Measurements from ENCODE around the gene GPC6. TPM values are rescaled to one million over a fixed set of nuclear protein-coding genes. Genes with fewer than 3 reads are reported as not detected.

GPC6 gene
- total and polyA plus RNA-seq, 2 donors (not counting 3 experiments of a cell fraction or from before 2014, with no cell fraction given), result 0.01 TPM; not detected in 1

DNA sequence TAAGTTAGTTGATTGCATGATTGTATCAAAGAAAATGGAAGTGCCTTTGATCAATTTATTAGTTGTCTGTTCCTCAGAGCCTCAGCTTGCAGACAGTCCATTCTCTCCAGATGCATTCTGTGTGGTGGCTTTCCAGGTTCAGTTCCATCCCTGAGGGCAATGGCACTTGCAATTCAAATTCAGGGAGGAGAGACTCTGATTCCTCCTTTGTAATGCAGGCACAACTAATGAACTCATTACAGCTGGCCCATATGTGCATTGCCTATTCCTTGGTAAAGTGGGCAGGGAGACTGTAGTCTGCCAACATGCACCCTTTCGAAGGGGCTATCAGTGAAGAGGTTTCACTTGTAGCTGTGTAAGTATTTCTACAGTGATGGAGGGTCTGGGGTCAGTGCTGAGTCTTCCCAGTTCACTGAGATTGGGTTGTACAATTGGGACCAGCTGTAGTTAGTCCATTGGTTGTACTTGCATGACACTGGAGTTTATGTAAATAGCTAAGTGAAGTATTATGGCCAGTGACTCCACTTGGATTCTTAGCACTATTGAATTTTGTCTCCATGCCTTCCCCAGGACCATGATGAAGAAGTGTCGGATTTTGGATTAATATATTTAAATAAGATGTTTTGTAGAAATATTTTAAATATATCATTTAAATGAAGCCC is 401.7 kb downstream of the GPC6 start:
- no peak for TF ChIP-seq JUN (IDR thresholded peaks at IDR 0.05; ENCODE audit: borderline replicate concordance, insufficient read depth, insufficient read length, low read depth)
- TF ChIP-seq POLR2AphosphoS5 (IDR thresholded peaks at IDR 0.05; ENCODE audit: insufficient read depth, low read depth, low read length), result no peak
- TF ChIP-seq, protein P1, sequence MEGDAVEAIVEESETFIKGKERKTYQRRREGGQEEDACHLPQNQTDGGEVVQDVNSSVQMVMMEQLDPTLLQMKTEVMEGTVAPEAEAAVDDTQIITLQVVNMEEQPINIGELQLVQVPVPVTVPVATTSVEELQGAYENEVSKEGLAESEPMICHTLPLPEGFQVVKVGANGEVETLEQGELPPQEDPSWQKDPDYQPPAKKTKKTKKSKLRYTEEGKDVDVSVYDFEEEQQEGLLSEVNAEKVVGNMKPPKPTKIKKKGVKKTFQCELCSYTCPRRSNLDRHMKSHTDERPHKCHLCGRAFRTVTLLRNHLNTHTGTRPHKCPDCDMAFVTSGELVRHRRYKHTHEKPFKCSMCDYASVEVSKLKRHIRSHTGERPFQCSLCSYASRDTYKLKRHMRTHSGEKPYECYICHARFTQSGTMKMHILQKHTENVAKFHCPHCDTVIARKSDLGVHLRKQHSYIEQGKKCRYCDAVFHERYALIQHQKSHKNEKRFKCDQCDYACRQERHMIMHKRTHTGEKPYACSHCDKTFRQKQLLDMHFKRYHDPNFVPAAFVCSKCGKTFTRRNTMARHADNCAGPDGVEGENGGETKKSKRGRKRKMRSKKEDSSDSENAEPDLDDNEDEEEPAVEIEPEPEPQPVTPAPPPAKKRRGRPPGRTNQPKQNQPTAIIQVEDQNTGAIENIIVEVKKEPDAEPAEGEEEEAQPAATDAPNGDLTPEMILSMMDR (IDR thresholded peaks at IDR 0.05; ENCODE audit: extremely low read depth in 1 of 2, insufficient read depth in 1 of 2, low read depth in 1 of 2, low read length in 2 of 2), result no peak
- TF ChIP-seq GATA2 (IDR thresholded peaks at IDR 0.05; ENCODE audit: insufficient read depth, insufficient read length, low read depth, low read length), result no peak
- TF ChIP-seq, protein P2, sequence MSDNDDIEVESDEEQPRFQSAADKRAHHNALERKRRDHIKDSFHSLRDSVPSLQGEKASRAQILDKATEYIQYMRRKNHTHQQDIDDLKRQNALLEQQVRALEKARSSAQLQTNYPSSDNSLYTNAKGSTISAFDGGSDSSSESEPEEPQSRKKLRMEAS (IDR thresholded peaks at IDR 0.05; ENCODE audit: insufficient read depth, insufficient read length), result no peak
- no peak for TF ChIP-seq FOS (IDR thresholded peaks at IDR 0.05; ENCODE audit: borderline replicate concordance, insufficient read depth, low read length)
- no peak for TF ChIP-seq MYC (IDR thresholded peaks at IDR 0.05; ENCODE audit: low read depth, low read length)
- TF ChIP-seq EZH2 (IDR thresholded peaks at IDR 0.05; ENCODE audit: borderline replicate concordance, low read depth, low read length, severe bottlenecking), result no peak
- no peak for TF ChIP-seq POLR2A (IDR thresholded peaks at IDR 0.05; ENCODE audit: low read depth, low read length)
- no TSS peak for BruUV-seq (replicated peaks)

More for the DNA sequence above, 401.7 kb downstream of the GPC6 start:
- Histone ChIP-seq H3K36me3 (ENCODE audit: control insufficient read depth in 2 of 2, extremely low read depth in 1 of 2, insufficient read depth in 2 of 2, low read length in 2 of 2) (no peaks in the 10 kb centered on the region), H3K4me2 (ENCODE audit: insufficient read depth, low read length) (no peak overlapping the region), H3K4me3 (replicated peaks in 1 of 3; ENCODE audit: insufficient read depth in 1 of 3, low read depth in 1 of 3, low read length in 3 of 3) (no peak overlapping the region), H3K9me3 (replicated peaks; ENCODE audit: control insufficient read depth, insufficient read depth, low read length) (peaks cover 3% of the 10 kb centered on the region), H4K20me1 (replicated peaks; ENCODE audit: control insufficient read depth, extremely low read depth, insufficient read depth, low read length) (no peaks in the 10 kb centered on the region), H3K79me2 (ENCODE audit: control insufficient read depth, insufficient read depth, low read length) (no peaks in the 10 kb centered on the region), H2AFZ (ENCODE audit: low read depth, low read length) (no peak overlapping the region), H3K27ac (ENCODE audit: insufficient read depth, low read depth, low read length) (no peak overlapping the region), H3K9ac (replicated peaks; ENCODE audit: extremely low read depth, insufficient read depth, low read length) (no peak overlapping the region), H3K27me3 (ENCODE audit: control insufficient read depth in 2 of 2, insufficient read depth in 2 of 2, low read length in 2 of 2) (no peaks in the 10 kb centered on the region), H3K9me1 (replicated peaks; ENCODE audit: control insufficient read depth, extremely low read depth, insufficient read depth, low read length) (no peaks in the 10 kb centered on the region), H3K4me1 (ENCODE audit: control insufficient read depth, extremely low read depth, insufficient read depth, low read length) (no peaks in the 10 kb centered on the region)
- dilution Hi-C loops (cut with MboI; ENCODE audit: extremely low pct_ligation_motif_present, low sequenced_read_pairs) (no loop called here), intact Hi-C loops (cut with micrococcal nuclease) (no loop called here)
- CTCF ChIA-PET, result no interaction called here
- no peak for FAIRE-seq
- POLR2A ChIA-PET, result no interaction called here
- no peak for DNase-seq (ENCODE audit: low read depth, low spot score)

Data from endothelial cell of umbilical vein (primary cell).